Measurements from ENCODE around the gene C19orf33. TPM values are rescaled to one million over a fixed set of nuclear protein-coding genes. Genes with fewer than 3 reads are reported as not detected.

Gene C19orf33
- total RNA-seq, 2 experiments from 2014 or later: not detected

DNA sequence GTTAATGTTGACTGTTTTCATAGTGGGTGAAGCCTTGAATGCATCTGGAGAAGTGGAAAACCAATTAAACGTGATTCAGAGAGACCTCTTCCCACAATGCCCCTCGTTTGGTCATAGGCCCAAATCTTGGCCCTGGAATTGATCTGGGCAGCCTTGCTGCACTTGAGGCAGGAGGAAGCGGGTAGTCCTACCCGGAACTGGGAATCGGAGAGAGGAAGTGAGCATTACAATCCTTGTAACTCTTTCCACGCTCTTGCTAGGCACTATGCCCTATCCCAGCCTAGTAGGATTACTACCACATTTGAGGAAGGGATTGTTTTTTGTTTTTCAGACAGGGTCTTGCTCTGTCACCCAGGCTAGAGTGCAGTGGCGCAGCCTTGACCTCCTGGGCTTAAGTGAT, 19.2 kb downstream of the C19orf33 start:
- TF ChIP-seq, protein P1, sequence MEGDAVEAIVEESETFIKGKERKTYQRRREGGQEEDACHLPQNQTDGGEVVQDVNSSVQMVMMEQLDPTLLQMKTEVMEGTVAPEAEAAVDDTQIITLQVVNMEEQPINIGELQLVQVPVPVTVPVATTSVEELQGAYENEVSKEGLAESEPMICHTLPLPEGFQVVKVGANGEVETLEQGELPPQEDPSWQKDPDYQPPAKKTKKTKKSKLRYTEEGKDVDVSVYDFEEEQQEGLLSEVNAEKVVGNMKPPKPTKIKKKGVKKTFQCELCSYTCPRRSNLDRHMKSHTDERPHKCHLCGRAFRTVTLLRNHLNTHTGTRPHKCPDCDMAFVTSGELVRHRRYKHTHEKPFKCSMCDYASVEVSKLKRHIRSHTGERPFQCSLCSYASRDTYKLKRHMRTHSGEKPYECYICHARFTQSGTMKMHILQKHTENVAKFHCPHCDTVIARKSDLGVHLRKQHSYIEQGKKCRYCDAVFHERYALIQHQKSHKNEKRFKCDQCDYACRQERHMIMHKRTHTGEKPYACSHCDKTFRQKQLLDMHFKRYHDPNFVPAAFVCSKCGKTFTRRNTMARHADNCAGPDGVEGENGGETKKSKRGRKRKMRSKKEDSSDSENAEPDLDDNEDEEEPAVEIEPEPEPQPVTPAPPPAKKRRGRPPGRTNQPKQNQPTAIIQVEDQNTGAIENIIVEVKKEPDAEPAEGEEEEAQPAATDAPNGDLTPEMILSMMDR (IDR thresholded peaks at IDR 0.05): no peak
- POLR2A ChIA-PET: no interaction called here
- Mint-ChIP-seq H3K9me3 (no peaks in the 10 kb centered on the region), H3K27ac (no peak overlapping the region), H3K27me3 (no peaks in the 10 kb centered on the region), H3K4me3 (no peak overlapping the region), H3K36me3 (ENCODE audit: low read depth) (peaks cover 19% of the 10 kb centered on the region), H3K4me1 (ENCODE audit: low read depth) (peaks cover 24% of the 10 kb centered on the region)
- intact Hi-C loops (cut with micrococcal nuclease): no loop called here
- ATAC-seq (no peak), DNase-seq (no peak)
- CTCF ChIA-PET: no interaction called here

DNA sequence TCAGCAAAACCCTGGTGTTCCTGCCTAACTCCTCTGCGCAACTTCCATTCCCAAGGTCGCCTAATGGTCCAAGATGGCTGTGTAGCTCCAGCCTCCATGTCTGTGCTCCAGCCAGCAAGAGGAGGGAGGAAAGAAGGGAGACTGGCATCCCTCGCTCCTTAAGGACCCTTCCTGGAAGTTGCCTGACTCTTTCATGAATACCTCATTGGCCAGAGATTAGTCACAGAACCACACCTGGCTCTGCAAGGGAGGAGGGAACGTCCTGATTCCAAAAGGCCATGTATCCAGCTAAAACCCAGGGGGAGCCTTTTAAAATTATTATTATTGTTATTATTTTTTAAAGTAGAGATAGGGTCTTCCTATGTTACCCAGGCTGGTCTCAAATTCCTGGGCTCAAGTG, 20.4 kb downstream of the C19orf33 start:
- Mint-ChIP-seq H3K36me3 (ENCODE audit: low read depth) (peaks cover 20% of the 10 kb centered on the region), H3K4me3 (no peak overlapping the region), H3K9me3 (no peaks in the 10 kb centered on the region), H3K4me1 (ENCODE audit: low read depth) (peaks cover 18% of the 10 kb centered on the region), H3K27ac (no peak overlapping the region), H3K27me3 (no peaks in the 10 kb centered on the region)
- intact Hi-C loops (cut with micrococcal nuclease): no loop called here
- TF ChIP-seq, protein P1 (IDR thresholded peaks at IDR 0.05): no peak
- DNase-seq (no peak), ATAC-seq (no peak)
- CTCF ChIA-PET: no interaction called here
- POLR2A ChIA-PET: no interaction called here

DNA sequence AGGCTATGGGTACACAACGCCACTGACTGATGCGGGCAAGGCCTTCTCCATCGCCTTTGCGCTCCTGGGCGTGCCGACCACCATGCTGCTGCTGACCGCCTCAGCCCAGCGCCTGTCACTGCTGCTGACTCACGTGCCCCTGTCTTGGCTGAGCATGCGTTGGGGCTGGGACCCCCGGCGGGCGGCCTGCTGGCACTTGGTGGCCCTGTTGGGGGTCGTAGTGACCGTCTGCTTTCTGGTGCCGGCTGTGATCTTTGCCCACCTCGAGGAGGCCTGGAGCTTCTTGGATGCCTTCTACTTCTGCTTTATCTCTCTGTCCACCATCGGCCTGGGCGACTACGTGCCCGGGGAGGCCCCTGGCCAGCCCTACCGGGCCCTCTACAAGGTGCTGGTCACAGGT, 22.5 kb downstream of the C19orf33 start:
- Mint-ChIP-seq H3K9me3 (no peaks in the 10 kb centered on the region), H3K4me3 (no peak overlapping the region), H3K36me3 (ENCODE audit: low read depth) (peaks cover 22% of the 10 kb centered on the region), H3K27me3 (no peaks in the 10 kb centered on the region), H3K27ac (no peak overlapping the region), H3K4me1 (ENCODE audit: low read depth) (peaks cover 6% of the 10 kb centered on the region)
- TF ChIP-seq, protein P1 (IDR thresholded peaks at IDR 0.05): no peak
- ATAC-seq (no peak), DNase-seq (no peak)
- ChIA-PET CTCF (no interaction called here), POLR2A (no interaction called here)
- intact Hi-C loops (cut with micrococcal nuclease): no loop called here

DNA sequence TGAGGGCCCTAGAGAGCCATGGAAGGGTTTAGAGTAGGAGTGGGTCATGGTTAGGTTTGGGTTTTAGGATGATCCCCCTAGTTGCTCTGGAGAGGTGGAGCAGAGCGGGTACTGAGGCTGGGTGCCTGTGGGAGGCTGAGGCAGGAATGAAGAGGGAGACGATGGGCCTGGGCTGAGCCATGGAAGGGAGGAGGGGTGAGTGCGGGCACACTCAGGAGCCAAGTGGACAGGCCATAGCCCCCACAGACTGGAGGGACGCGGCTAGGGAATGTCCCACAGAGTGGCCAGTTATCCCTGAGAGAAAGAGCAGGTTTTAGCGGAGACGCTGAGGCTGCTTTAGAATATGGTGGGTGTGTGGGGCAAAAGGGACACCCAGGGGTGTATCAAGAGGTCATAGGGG, 25.6 kb downstream of the C19orf33 start:
- intact Hi-C loops (cut with micrococcal nuclease): loop anchor here (10.0 kb wide), 1 partner anchor 425 kb away; the partner anchor contains the start of genes SIPA1L3 and WDR87
- Mint-ChIP-seq H3K4me1 (ENCODE audit: low read depth) (no peaks in the 10 kb centered on the region), H3K9me3 (no peaks in the 10 kb centered on the region), H3K4me3 (no peak overlapping the region), H3K27me3 (no peaks in the 10 kb centered on the region), H3K36me3 (ENCODE audit: low read depth) (peaks cover 17% of the 10 kb centered on the region), H3K27ac (no peak overlapping the region)
- TF ChIP-seq, protein P1 (IDR thresholded peaks at IDR 0.05): no peak
- CTCF ChIA-PET: no interaction called here
- no peak for ATAC-seq
- POLR2A ChIA-PET: no interaction called here
- DNase-seq: no peak

DNA sequence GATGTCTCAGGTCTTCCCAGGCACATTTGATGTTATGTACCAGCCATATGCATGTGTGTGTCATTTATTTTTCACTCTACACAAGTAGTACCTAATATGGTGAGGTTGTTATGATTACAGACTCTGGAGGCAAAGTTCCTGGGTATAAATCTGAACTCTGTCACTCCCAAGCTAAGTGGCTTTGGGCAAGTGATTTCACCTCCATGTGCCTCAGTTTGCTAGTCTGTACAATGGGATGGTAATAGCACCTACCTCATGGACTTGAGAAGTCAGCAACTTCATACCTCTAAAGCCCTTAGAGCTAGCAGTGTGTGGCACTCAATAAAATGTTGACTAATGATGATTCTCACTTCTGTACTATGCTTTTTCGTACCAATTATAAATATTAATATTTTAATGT, 27.7 kb downstream of the C19orf33 start:
- H3K36me3 Mint-ChIP-seq (ENCODE audit: low read depth): peaks cover 12% of the 10 kb centered on the region
- H3K27me3 Mint-ChIP-seq: no peaks in the 10 kb centered on the region
- ChIA-PET POLR2A (interaction anchor here (0.6 kb wide), 1 partner anchor 97 kb away, joined by 3 read pairs; no protein-coding TSS in a partner anchor), CTCF (interaction anchor here (1.1 kb wide), 1 partner anchor 97 kb away, joined by 4 read pairs; no protein-coding TSS in a partner anchor)
- H3K4me1 Mint-ChIP-seq (ENCODE audit: low read depth): peaks cover under 1% of the 10 kb centered on the region
- DNase-seq (no peak), ATAC-seq (no peak)
- intact Hi-C loops (cut with micrococcal nuclease): loop anchor here (10.0 kb wide), 1 partner anchor 427 kb away; the partner anchor contains the start of genes SIPA1L3 and WDR87
- no peak overlapping the region for H3K4me3 Mint-ChIP-seq
- no peaks in the 10 kb centered on the region for H3K9me3 Mint-ChIP-seq
- TF ChIP-seq, protein P1 (IDR thresholded peaks at IDR 0.05): no peak
- H3K27ac Mint-ChIP-seq: no peak overlapping the region
